HG02884 (cell line): ENCODE results near the gene MLLT11.

Experiments
- ATAC-seq: cut with Tn5 transposase; IDR thresholded peaks from one replicate; pipeline ENCODE4 v1.9.1; 2021; ENCODE audit warnings: mild to moderate bottlenecking, moderate library complexity; ENCODE audit not compliant: unreplicated experiment

MLLT11 gene, protein sequence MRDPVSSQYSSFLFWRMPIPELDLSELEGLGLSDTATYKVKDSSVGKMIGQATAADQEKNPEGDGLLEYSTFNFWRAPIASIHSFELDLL

GRCh38 chr1:151060007-151060656, at the start of gene MLLT11:
Gene MLLT11, plus strand, starts transcription at chr1:151060397. Its CDS starts 6,828 bp downstream, at chr1:151067225.
- no peak for ATAC-seq

DNA sequence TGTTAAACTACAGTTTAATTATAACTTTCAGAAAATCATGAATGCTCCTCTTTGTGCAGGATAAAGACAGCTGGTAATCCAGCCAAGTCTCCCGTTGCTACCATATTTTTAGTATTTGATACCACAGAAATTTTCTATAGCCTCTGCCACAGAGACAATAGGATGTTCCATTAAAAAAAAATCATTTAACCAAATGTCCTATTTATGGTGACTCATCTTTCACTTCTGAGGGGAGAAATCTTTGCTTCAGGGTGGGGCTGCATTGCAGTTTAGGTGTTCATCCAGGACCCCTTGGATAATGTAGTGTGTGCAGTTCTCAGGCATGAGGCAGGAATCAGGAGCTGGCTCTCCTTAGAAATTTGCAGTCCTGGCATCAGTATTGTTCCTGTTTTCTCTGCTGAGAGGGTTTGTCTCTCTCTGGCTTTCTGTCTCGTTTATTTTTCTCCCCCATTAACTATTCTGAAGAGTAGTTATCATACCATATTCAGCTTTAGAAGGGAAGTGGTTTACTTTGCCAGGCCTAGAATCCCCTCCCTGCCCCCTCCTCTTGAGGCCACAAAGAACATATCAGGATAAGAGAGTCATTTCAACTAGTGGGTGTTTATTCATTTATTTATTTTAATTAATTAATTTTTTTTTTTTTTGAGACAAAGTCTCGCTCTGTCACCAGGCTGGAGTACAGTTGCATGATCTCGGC, 48.9 kb upstream of the MLLT11 start:
- no peak for ATAC-seq

- ATAC-seq = no peak
Observed at GRCh38 chr1:151012684-151013471, 47.3 kb upstream of the MLLT11 start.

GRCh38 chr1:151013518-151013917, 46.7 kb upstream of the MLLT11 start:
- ATAC-seq = no peak

DNA sequence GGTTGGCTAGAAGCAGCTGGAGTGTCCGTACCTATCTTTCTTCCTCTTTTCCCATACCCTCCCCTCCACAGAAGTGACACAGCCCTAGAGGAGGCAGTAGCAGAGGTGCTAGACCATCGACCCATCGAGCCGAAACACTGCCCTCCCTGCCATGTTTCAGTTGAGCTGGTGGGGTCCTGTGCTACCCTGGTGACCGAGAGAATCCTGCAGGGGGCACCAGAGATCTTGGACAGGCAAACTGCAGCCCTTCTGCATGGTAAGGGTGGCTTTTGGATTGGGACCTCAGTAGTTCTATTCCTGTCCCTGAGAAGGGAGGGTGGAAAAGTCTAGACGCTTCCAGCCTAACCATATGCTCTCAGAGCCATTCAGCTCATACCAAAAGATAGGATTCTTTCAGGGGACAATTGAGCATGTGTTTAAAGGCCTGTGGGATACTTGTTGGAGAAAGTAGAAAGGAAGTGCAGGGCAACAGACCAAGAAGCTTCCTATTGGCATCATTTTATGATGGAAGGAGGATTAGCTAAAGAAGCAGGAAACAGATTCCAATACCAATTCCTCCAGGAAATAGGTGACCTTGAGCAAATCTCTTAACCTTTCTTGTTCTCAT, 35.6 kb upstream of the MLLT11 start:
- ATAC-seq = no peak

DNA sequence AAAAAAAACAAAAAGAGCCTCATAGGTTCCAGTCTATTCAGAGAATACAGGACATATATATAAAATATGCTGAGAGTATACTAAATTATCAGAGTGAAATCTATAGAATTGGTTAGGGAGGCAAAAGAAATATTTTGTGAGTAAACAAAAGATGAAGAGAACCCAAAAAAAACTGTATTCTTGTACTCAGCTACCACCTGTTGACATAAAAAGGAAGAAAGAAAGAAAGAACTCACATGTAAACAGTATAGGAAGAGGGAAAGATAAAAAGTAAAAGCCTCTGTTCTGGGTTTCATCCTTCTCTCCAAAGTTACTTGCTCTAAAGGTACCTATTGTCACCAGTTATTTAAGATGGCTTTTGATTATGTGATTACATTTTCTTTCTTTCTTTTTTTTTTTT, 33.7 kb upstream of the MLLT11 start:
- ATAC-seq = no peak

DNA sequence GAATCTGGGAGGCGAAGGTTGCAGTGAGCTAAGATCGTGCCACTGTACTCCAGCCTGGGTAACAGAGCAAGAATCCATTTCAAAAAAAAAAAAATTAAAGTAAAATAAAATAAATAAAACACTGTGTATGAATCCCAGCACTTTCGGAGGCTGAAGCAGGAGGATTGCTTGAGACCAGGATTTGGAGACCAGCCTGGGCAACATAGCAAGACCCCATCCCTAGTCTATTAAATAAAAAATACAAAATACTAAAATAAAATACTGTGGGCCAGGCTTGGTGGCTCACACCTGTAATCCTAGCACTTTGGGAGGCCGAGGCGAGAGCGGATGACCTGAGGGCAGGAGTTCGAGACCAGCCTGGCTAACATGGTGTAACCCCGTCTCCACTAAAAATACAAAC, 28.0 kb upstream of the MLLT11 start:
- ATAC-seq = no peak

- no peak for ATAC-seq
Observed at GRCh38 chr1:151035167-151035566, 25.0 kb upstream of the MLLT11 start.

DNA sequence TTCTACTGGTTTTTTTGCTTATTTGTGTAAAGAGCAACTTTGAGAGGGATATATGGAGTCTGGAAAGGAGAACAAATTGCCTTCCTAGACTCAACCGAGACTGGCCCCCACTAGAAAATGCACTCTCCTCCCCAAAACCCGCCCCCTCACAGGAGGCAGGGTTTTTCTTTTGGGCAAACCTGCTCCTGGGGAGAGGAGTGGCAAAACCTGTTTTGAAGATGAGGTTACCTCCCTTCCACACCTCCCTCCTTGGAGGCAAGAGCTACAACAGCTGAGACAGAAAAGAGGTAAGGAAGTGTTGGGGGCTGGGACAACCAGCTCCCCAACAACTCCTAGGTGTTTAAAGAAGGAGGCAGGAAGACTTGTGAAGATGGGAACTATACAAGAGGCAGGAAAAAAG, 23.8 kb upstream of the MLLT11 start, which contains the start of gene BNIPL:
BNIPL (plus strand) TSS at position 231 of the 400 bp plus-strand sequence; CDS start at position 371, 140 bp downstream.
- ATAC-seq = no peak

- no peak for ATAC-seq
Observed at GRCh38 chr1:151037032-151037431, 23.2 kb upstream of the MLLT11 start.

DNA sequence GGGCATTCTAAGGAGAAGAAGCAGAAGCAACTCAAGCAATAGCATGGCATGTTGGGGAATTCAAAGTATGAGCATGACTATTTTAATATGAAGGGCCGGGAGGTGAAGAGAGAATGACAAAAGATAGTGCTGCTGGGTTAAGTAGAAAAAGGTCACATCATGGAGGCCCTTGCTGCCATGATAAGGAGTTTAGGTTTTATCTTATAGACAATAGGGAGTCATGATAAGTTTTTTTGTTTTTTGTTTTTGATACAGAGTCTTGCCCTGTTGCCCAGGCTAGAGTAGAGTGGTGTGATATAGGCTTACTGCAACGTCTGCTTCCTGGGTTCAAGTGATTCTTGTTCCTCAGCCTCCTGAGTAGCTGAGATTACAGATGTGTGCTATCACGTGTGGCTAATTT, 20.7 kb upstream of the MLLT11 start:
- ATAC-seq = no peak

GRCh38 chr1:151043163-151043562, 17.0 kb upstream of the MLLT11 start:
- ATAC-seq = no peak

DNA sequence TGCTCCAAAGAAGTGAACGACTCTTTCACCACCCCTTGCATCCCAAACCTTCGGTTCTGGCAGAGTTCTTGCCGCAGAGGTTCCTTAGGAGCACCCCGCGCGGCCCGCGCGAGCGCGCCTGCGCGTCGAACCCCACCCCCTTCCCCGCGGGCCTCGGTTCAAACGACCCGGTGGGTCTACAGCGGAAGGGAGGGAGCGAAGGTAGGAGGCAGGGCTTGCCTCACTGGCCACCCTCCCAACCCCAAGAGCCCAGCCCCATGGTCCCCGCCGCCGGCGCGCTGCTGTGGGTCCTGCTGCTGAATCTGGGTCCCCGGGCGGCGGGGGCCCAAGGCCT, 12.6 kb upstream of the MLLT11 start, which contains the start of gene C1orf56:
C1orf56 (plus strand) TSS at position 161 of the 334 bp plus-strand sequence; CDS start at position 258, 97 bp downstream.
- ATAC-seq = peak; percentile 59

GRCh38 chr1:151047925-151048644, 12.1 kb upstream of the MLLT11 start:
- ATAC-seq = peak; percentile 52

DNA sequence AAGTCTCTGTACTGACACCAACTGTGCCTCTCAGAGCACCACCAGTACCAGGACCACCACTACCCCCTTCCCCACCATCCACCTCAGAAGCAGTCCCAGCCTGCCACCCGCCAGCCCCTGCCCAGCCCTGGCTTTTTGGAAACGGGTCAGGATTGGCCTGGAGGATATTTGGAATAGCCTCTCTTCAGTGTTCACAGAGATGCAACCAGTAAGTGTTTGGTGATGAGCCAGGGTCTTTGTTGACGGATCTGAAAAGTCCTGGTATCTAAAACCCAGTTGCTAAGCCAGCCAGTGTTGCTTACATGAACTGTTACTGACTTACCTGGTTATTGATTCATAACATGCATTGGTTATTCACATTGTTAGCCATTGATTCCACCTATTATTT, 11.6 kb upstream of the MLLT11 start:
- no peak for ATAC-seq

DNA sequence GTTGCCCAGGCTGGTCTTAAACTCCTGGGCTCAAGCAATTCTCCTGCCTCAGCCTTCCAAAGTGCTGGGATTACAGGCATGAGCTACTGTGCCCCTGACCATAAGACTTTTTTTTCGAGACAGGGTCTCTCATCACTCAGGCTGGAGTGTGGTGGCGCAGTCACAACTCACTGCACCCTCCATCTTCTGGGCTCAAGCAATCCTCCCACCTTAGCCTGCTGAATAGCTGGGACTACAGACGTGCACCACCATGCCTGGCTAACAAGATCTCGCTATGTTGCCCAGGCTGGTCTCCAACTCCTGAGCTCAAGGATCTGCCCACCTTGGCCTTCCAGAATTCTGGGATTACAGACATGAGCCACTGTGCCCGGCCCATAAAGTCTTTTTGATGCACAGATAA, 10.7 kb upstream of the MLLT11 start:
- no peak for ATAC-seq

GRCh38 chr1:151050051-151050688, 10.0 kb upstream of the MLLT11 start:
- no peak for ATAC-seq

- no peak for ATAC-seq
Observed at GRCh38 chr1:151051356-151052009, 8.7 kb upstream of the MLLT11 start.

- no peak for ATAC-seq
Observed at GRCh38 chr1:151054971-151055547, 5.1 kb upstream of the MLLT11 start.
